GM12875 (cell line): ENCODE results near the gene ADAT1.
A peak's percentile ranks its signal among the peaks of the same experiment; 100 is the strongest.

Experiments used
- H3K4me3 ChIP-seq: one replicate; pipeline ENCODE4 v1.5.1; 2011; ENCODE audit warnings: low read depth, low read length, control low read depth
- TF ChIP-seq, protein P1 (sequence below): IDR thresholded peaks from 2 replicates; pipeline ENCODE4 v1.5.1; 2011; ENCODE audit warnings: low read depth, mild to moderate bottlenecking, control low read depth, inconsistent platforms, low read length, moderate library complexity, borderline replicate concordance; ENCODE audit not compliant: insufficient read depth

The ADAT1 gene

DNA sequence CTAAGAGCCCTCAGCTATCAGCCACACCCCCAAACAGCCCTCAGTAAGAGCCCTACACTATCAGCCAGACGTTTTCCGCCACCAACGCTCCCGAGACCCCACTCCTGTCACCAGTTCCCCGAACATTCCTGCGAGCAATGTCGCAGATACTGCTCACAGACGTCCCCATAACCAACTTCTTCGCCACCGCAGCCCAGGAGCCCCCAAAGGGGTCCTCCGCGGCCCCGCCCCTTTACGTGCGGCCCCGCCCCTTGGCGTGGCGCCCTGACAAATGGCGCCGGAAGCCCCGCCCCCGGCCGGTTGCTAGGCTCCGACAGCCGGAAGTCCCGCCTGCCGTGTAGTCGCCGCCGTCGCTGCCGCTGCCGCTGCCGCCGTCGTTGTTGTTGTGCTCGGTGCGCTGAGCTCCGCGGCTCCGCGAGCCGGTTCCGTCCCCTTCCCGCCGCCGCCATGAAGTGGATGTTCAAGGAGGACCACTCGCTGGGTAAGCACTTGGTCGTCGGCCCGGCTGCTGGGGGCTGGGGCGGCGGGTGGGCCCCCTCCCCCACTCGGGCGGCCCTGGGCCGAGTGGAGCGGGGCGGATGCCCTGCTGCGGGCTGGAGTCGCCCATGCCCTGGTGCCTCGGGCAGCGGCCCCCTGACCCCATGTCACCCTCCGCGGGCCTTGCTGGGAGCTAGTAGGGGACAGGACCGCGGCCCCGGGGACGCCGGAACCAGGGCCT is 56.9 kb downstream of the ADAT1 start, which contains the start of gene GABARAPL2:
TSS of gene GABARAPL2 (plus strand) at position 340 of the 718 bp plus-strand sequence. CDS start at position 448, 108 bp downstream.
- H3K4me3 ChIP-seq, result peak within 1 kb of the TSS; percentile 84
- TF ChIP-seq, protein P1, sequence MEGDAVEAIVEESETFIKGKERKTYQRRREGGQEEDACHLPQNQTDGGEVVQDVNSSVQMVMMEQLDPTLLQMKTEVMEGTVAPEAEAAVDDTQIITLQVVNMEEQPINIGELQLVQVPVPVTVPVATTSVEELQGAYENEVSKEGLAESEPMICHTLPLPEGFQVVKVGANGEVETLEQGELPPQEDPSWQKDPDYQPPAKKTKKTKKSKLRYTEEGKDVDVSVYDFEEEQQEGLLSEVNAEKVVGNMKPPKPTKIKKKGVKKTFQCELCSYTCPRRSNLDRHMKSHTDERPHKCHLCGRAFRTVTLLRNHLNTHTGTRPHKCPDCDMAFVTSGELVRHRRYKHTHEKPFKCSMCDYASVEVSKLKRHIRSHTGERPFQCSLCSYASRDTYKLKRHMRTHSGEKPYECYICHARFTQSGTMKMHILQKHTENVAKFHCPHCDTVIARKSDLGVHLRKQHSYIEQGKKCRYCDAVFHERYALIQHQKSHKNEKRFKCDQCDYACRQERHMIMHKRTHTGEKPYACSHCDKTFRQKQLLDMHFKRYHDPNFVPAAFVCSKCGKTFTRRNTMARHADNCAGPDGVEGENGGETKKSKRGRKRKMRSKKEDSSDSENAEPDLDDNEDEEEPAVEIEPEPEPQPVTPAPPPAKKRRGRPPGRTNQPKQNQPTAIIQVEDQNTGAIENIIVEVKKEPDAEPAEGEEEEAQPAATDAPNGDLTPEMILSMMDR, result no peak

DNA sequence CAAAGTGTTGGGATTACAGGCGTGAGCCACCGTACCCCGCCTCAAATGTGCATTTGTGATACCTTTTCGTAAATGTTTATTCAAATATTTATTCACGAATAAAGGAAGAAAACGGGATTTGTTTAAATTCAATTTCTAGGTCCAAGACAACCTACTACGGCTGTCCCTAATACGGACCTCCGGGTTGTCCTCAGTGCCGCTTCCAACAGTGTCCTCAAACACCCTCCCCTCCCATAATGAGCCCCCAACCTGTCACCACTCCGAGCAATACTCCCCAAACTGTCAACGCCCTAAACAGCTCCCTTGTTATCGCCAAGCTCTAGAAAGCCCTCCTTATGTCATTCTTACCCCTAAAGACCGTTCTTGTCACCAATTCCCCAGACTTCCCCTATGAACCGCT is 57.4 kb downstream of the ADAT1 start:
- TF ChIP-seq, protein P1, result no peak
- peak overlapping the region; percentile 84 for H3K4me3 ChIP-seq

DNA sequence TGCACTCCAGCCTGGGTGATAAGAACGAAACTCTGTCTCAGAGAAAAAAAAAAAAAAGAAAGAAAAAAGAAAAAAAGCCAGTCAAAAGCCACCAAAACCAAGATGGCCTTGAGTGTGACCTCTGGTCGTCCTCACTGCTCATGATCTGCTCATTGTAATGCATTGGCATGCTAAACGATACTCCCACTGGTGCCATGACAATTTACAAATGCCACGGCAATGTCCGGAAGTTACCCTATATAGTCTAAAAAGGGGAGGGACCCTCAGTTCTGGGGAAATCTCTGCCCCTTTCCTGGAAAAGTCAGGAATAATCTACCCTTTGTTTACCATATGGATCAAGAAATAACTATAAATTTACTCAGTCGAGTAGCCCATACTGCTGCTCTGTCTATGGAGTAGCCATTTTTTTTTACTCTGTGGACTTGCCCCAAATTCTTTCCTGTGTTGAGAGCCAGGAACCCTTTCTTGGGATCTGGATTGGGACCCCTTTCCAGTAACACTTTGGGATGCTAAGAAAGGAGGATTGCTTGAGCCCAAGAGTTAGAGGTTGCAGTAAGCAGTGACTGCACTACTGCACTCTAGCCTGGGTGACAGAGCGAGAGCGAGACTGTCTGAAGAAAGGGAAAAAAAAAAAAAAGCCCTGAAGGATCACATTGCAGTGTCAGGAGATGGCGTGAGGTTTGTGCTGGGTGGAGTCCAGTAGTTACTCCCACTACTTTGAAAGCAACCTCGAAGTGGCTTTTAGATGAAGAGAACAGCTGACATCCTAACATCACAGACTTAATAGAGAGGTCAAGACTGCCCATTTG is 63.3 kb downstream of the ADAT1 start:
- H3K4me3 ChIP-seq, result no peak overlapping the region
- TF ChIP-seq, protein P1, result no peak

DNA sequence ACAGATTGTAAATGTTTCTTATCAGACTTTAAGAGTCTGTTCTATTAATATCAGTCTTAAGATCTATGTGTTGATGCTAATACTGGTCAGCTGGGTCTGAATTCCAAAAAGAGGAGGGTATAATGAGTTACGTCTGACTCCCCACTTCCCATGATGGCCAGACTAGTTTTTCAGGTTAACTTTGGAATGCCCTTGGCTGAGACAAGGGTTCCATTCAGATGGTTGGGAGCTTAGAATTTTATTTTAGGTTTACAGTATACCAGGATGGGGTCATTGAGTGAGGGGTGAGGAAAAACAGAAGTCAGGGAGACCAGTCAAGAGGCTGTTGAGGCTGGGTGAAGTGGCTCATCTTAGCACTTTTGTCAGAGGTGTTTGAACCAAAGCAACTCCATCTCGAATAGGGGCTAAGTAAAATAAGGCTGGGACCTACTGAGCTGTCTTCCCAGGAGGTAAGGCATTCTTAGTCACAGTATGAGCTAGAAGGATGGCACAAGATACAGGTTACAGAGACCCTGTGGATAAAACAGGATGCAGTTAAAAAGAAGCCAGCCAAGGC is 64.2 kb downstream of the ADAT1 start:
- TF ChIP-seq, protein P1, result no peak

DNA sequence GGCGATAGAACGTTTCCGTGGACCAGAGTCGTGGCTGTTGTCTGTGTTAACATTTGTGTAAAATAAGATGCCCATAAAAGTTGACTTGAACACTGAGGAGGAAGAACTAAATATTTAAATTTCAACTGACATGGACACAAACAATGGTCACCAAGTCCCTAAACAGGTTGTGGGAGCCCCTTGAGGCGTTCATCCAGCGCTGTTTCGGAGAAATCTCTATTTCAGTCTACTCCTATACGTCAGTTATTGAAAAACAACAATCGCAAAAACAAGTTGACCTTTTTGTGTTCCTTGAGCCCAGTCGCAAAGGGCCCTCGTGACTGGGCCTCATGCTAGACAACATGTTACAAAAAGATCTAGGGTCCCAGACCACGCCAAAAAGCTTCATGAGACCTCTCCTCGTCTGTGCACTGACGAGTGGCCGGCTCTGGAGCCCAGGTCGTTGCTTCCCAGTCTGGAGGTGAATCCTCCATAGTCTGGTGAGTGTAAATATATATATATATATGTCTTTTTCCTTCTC is 66.6 kb downstream of the ADAT1 start:
- TF ChIP-seq, protein P1, result no peak
- peak overlapping the region; percentile 24 for H3K4me3 ChIP-seq

More for the DNA sequence above, 64.2 kb downstream of the ADAT1 start:
- H3K4me3 ChIP-seq, result no peak overlapping the region

DNA sequence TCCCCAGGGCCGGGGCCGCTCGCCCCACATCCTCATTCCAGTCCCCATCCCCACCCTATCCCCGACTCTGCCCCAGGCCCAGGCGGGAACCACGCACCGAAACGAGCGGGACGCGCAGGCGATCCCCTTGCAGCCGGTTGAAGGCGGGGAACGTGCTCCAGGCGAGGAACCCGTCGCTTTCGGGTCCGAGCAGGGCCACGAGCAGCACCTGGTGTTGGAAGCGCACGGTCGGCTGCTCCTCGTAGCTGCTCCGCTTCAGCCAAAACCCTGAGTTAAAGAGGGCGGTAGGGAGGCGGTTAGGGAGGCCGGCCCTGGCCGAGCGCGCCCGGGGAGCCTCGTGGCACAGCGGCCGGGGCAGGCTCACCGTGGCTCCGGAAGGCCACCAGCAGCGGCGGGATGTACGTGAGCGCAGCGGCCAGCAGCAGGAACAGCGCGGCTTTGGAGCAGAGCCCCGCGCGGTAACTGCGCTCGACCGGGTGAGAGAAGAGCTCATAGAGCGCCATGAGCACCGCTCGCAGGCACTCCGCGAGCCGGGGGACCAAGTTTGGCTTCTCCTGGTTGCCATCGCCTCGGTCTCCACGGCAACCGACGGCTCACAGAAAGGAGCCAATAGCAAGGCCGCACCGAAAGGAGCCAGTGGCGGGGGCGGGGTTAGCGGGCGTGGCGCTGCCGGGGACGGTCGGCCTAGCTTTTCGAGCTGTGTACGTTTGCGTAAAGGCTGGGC is 67.2 kb downstream of the ADAT1 start, which contains the start of gene TMEM231:
TSS of gene TMEM231 (minus strand) at position 546 of the 724 bp plus-strand sequence. CDS start at position 503, 43 bp downstream.
- TF ChIP-seq, protein P1, result 0 out of 2 replicates have a peak, but pooled peaks have one; percentile 6
- H3K4me3 ChIP-seq, result peak within 1 kb of the TSS; percentile 72
